ENCODE measurements around the gene BRD4. TPM values are rescaled to one million over a fixed set of nuclear protein-coding genes. Genes with fewer than 3 reads are reported as not detected.

The BRD4 gene
- total and polyA plus RNA-seq, 10 of the 15 experiments (the other 5 are each of a cell fraction or from before 2014, with no cell fraction given): 5.3 to 84.4 (median 11.8) TPM

- CTCF ChIA-PET: no interaction called here
- Histone ChIP-seq H4K20me1 (ENCODE audit: control insufficient read depth, insufficient read depth) (no peaks in the 10 kb centered on the region; the same call in 1 of the 2 replicates), H2AFZ (ENCODE audit: control insufficient read depth, low read depth, low read length) (no peak overlapping the region), H3K9ac (ENCODE audit: control insufficient read depth, insufficient read depth, low read length) (no peak overlapping the region), H3K79me2 (ENCODE audit: control insufficient read depth, insufficient read depth, low read length) (no peaks in the 10 kb centered on the region), H3K9me3 (replicated peaks; ENCODE audit: control insufficient read depth, insufficient read depth, low read length) (no peaks in the 10 kb centered on the region), H3K4me3 (no peak overlapping the region), H3K27me3 (replicated peaks in 1 of 2; ENCODE audit: control insufficient read depth in 2 of 2, insufficient read depth in 2 of 2, low read length in 1 of 2) (no peaks in the 10 kb centered on the region), H3K4me1 (ENCODE audit: control insufficient read depth, insufficient read depth, low read length) (no peaks in the 10 kb centered on the region), H3K27ac (ENCODE audit: control insufficient read depth, insufficient read depth) (no peak overlapping the region), H3K36me3 (ENCODE audit: control insufficient read depth in 2 of 2, insufficient read depth in 2 of 2, low read length in 1 of 2) (peaks cover 33 to 51% of the 10 kb centered on the region in 2 experiments; a peak in 3 of 4 replicates), H3K4me2 (ENCODE audit: control insufficient read depth, insufficient read depth) (no peak overlapping the region)
- RAD21 ChIA-PET (ENCODE audit: unreplicated experiment): no interaction called here
- TF ChIP-seq EGR1 (IDR thresholded peaks at IDR 0.05; ENCODE audit: borderline replicate concordance in 1 of 2, low read depth in 2 of 2, low read length in 2 of 2) (no peak), DPF2 (IDR thresholded peaks at IDR 0.05) (no peak), JUNB (IDR thresholded peaks at IDR 0.05) (no peak), POU2F2 (IDR thresholded peaks at IDR 0.05; ENCODE audit: borderline replicate concordance, low read depth, low read length) (no peak), ZSCAN29 (IDR thresholded peaks at IDR 0.05) (no peak)
- ATAC-seq (no peak), DNase-seq (ENCODE audit: low read depth, low spot score) (no peak), FAIRE-seq (no peak)
- 98% methylated on average over 5 of the region's 5 CpGs for WGBS (ENCODE audit: insufficient coverage, insufficient replicate concordance, low lambda C conversion rate, missing lambda C conversion rate)
- intact Hi-C loops (cut with micrococcal nuclease; ENCODE audit: unreplicated experiment) (no loop called here), in situ Hi-C loops (cut with MboI) (no loop called here)
- no TSS peak for BruUV-seq (replicated peaks)
- SMC1A ChIA-PET (ENCODE audit: uncharacterized antibody, unreplicated experiment): no interaction called here
- POLR2A ChIA-PET: no interaction called here
Measured at GRCh38 chr19:15246198-15246481, 86.2 kb downstream of the BRD4 start.

- Histone ChIP-seq H3K4me3 (no peak overlapping the region), H3K4me2 (ENCODE audit: control insufficient read depth, insufficient read depth) (no peak overlapping the region), H3K79me2 (ENCODE audit: control insufficient read depth, insufficient read depth, low read length) (no peaks in the 10 kb centered on the region), H3K4me1 (ENCODE audit: control insufficient read depth, insufficient read depth, low read length) (no peaks in the 10 kb centered on the region), H3K36me3 (ENCODE audit: control insufficient read depth in 2 of 2, insufficient read depth in 2 of 2, low read length in 1 of 2) (peaks cover 35 to 53% of the 10 kb centered on the region in 2 experiments), H3K27me3 (replicated peaks in 1 of 2; ENCODE audit: control insufficient read depth in 2 of 2, insufficient read depth in 2 of 2, low read length in 1 of 2) (no peaks in the 10 kb centered on the region), H3K9ac (ENCODE audit: control insufficient read depth, insufficient read depth, low read length) (no peak overlapping the region), H2AFZ (ENCODE audit: control insufficient read depth, low read depth, low read length) (no peak overlapping the region), H3K27ac (ENCODE audit: control insufficient read depth, insufficient read depth) (no peak overlapping the region), H3K9me3 (replicated peaks; ENCODE audit: control insufficient read depth, insufficient read depth, low read length) (no peaks in the 10 kb centered on the region), H4K20me1 (ENCODE audit: control insufficient read depth, insufficient read depth) (no peaks in the 10 kb centered on the region; the same call in 1 of the 2 replicates)
- peak; percentile 16; the same call in 1 of the 2 replicates for TF ChIP-seq POLR2A (IDR thresholded peaks at IDR 0.05; ENCODE audit: low read depth, low read length)
- no peak for TF ChIP-seq USF2 (IDR thresholded peaks at IDR 0.05; ENCODE audit: borderline replicate concordance, low read depth, low read length)
- RAD21 ChIA-PET (ENCODE audit: unreplicated experiment): no interaction called here
- DNase-seq (ENCODE audit: low read depth, low spot score) (no peak), ATAC-seq (no peak), FAIRE-seq (no peak)
- BruUV-seq (replicated peaks): no TSS peak
- SMC1A ChIA-PET (ENCODE audit: uncharacterized antibody, unreplicated experiment): no interaction called here
- POLR2A ChIA-PET: interaction anchor here (0.6 kb wide), 1 partner anchor 849 kb away, joined by 3 read pairs; no protein-coding TSS in a partner anchor
- in situ Hi-C loops (cut with MboI): no loop called here
- 95% methylated on average over 20 of the region's 20 CpGs for WGBS (ENCODE audit: insufficient coverage, insufficient replicate concordance, low lambda C conversion rate, missing lambda C conversion rate)
- CTCF ChIA-PET: no interaction called here
- intact Hi-C loops (cut with micrococcal nuclease; ENCODE audit: unreplicated experiment): no loop called here
Measured at GRCh38 chr19:15245370-15246197, 86.8 kb downstream of the BRD4 start.
